ENCODE data around the gene IFIT3.
"Not testable (repeated sequence)": the region's sequence is repeated elsewhere in the genome, so short reads cannot be mapped to it uniquely, and the experiment has no call there.

Gene IFIT3

GRCh38 chr10:89327803-89328441 lies at the start of gene IFIT3:
TSS of gene IFIT3 (plus strand) at chr10:89327997. CDS start at chr10:89328074, 77 bp downstream.
- DNase-seq, result peak; percentile 54

GRCh38 chr10:89278034-89278535 lies 49.7 kb upstream of the IFIT3 start:
- no peak for DNase-seq

GRCh38 chr10:89278900-89279392 lies 48.9 kb upstream of the IFIT3 start:
- DNase-seq, result no peak

GRCh38 chr10:89279421-89279869 lies 48.4 kb upstream of the IFIT3 start:
- DNase-seq, result no peak

- no peak for DNase-seq
These were observed 47.3 kb upstream of the IFIT3 start for GRCh38 chr10:89280508-89280907.

GRCh38 chr10:89281606-89282395 lies 46.0 kb upstream of the IFIT3 start:
- DNase-seq, result no peak

GRCh38 chr10:89283025-89283935 lies 44.5 kb upstream of the IFIT3 start:
- no peak for DNase-seq

- DNase-seq, result no peak
These were observed 43.8 kb upstream of the IFIT3 start for GRCh38 chr10:89283936-89284475.

GRCh38 chr10:89284711-89285110 lies 43.1 kb upstream of the IFIT3 start:
- not testable (repeated sequence) for DNase-seq

- DNase-seq, result not testable (repeated sequence)
These were observed 42.5 kb upstream of the IFIT3 start for GRCh38 chr10:89285303-89285702.

- no peak for DNase-seq
These were observed 33.0 kb upstream of the IFIT3 start for GRCh38 chr10:89294721-89295239.

GRCh38 chr10:89295597-89295996 lies 32.2 kb upstream of the IFIT3 start:
- no peak for DNase-seq

- DNase-seq, result no peak
These were observed 31.6 kb upstream of the IFIT3 start for GRCh38 chr10:89296220-89296648.

GRCh38 chr10:89297356-89297755 lies 30.4 kb upstream of the IFIT3 start:
- DNase-seq, result no peak

GRCh38 chr10:89297791-89298190 lies 30.0 kb upstream of the IFIT3 start:
- no peak for DNase-seq

GRCh38 chr10:89299031-89299430 lies 28.8 kb upstream of the IFIT3 start:
- DNase-seq, result no peak

GRCh38 chr10:89301232-89301631 lies 26.6 kb upstream of the IFIT3 start:
- peak; percentile 36 for DNase-seq

GRCh38 chr10:89301721-89302445 lies 25.9 kb upstream of the IFIT3 start, which contains the start of gene IFIT2:
TSS of gene IFIT2 (plus strand) at chr10:89302046. CDS start at chr10:89302124, 78 bp downstream.
- DNase-seq, result peak; percentile 80

- DNase-seq, result no peak
These were observed 25.2 kb upstream of the IFIT3 start for GRCh38 chr10:89302625-89303024.

- DNase-seq, result no peak
These were observed 24.6 kb upstream of the IFIT3 start for GRCh38 chr10:89303161-89303560.

GRCh38 chr10:89304026-89304425 lies 23.8 kb upstream of the IFIT3 start:
- DNase-seq, result no peak
